ENCODE data around the gene CCDC116. TPM values are rescaled to one million over a fixed set of nuclear protein-coding genes. Genes with fewer than 3 reads are reported as not detected.

Gene CCDC116, protein sequence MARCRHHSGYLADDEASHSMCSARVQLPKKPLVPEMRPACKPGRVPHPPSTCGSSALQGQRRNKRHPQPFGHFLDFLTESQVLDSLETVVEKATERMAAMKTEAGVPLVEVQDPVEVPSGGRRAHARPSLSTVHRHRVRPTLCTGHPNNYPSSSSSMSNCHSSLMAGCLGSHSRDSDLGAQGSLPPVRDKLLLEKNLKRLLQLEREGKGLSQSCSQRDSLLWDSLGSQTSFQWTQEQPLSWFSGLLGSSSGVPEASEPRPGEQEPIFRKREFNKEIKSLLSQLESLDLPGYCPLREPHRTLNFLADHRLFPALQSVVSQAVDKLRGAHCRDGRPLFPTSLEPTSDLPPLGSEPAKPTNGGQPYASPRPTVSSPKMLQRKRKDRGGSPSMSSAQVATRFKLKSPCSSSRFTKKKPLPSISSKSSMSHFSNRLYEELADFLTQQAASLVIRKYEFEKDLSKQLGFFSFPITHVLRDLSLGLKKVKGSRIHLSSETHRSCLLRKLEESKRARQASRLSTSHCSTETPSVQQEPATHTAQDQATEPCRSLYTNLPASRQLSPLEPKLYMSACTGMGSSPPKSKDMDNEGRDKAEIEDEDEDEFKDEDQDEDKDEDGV
- total RNA-seq: under 1 TPM in 2 of 4 donors, not detected in 2; 0.20 to 0.22 TPM

DNA sequence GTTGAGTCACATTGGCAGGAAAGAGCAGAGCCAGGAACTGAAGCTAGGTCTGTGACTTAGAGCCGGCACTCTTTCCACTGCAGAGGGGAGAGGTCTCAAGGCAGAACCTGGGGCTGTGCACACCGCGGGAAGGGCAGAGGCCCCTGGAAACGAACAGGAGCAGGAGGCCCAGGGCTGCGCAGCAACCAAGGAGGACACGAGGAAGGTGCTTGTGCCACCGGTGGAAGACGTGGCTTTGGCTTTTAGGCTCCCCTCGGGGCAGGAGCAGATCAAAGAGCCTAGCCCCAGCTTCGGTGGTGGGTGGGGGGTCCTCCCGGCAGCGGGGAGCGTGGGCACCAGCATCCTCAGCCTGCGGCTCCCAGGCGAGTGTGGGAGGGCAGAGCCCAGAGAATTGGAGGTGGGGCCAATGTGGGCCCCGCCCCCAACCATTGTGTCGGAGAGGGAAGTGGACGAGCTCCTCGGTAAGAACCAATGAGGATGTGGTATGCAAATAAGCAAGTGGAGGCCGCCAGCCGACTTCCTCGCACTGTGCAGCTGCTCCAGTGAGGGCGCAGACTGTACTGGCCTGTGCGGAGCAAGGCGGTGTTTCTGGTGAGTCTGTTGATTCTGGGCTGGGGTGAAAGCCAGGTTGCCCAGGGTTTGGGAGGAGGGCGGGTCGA is at the start of gene CCDC116:
Gene CCDC116, plus strand, starts transcription at position 524 of the 659 bp plus-strand sequence. CDS start 422 bp downstream, outside the sequence.
- intact Hi-C loops (cut with DNase I; ENCODE audit: low total_unique reads): no loop called here
- in situ Hi-C loops (cut with MboI; ENCODE audit: low sequenced_read_pairs in 4 of 4): no loop called here
- Histone ChIP-seq H3K4me1 (peaks cover 0 to 9% of the 10 kb centered on the region in 2 donors), H3K4me3 (no peak within 1 kb of the TSS), H3K27me3 (no peaks in the 10 kb centered on the region), H3K27ac (no peak within 1 kb of the TSS), H3K36me3 (no peaks in the 10 kb centered on the region), H3K9me3 (no peaks in the 10 kb centered on the region)
- TF ChIP-seq, protein P1, sequence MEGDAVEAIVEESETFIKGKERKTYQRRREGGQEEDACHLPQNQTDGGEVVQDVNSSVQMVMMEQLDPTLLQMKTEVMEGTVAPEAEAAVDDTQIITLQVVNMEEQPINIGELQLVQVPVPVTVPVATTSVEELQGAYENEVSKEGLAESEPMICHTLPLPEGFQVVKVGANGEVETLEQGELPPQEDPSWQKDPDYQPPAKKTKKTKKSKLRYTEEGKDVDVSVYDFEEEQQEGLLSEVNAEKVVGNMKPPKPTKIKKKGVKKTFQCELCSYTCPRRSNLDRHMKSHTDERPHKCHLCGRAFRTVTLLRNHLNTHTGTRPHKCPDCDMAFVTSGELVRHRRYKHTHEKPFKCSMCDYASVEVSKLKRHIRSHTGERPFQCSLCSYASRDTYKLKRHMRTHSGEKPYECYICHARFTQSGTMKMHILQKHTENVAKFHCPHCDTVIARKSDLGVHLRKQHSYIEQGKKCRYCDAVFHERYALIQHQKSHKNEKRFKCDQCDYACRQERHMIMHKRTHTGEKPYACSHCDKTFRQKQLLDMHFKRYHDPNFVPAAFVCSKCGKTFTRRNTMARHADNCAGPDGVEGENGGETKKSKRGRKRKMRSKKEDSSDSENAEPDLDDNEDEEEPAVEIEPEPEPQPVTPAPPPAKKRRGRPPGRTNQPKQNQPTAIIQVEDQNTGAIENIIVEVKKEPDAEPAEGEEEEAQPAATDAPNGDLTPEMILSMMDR (IDR thresholded peaks at IDR 0.05 in 4 of 5, conservative IDR thresholded peaks at IDR 0.05 in 1 of 5): no peak
- no peak for TF ChIP-seq POLR2A (IDR thresholded peaks at IDR 0.05)
- ATAC-seq (no peak), DNase-seq (no peak)

DNA sequence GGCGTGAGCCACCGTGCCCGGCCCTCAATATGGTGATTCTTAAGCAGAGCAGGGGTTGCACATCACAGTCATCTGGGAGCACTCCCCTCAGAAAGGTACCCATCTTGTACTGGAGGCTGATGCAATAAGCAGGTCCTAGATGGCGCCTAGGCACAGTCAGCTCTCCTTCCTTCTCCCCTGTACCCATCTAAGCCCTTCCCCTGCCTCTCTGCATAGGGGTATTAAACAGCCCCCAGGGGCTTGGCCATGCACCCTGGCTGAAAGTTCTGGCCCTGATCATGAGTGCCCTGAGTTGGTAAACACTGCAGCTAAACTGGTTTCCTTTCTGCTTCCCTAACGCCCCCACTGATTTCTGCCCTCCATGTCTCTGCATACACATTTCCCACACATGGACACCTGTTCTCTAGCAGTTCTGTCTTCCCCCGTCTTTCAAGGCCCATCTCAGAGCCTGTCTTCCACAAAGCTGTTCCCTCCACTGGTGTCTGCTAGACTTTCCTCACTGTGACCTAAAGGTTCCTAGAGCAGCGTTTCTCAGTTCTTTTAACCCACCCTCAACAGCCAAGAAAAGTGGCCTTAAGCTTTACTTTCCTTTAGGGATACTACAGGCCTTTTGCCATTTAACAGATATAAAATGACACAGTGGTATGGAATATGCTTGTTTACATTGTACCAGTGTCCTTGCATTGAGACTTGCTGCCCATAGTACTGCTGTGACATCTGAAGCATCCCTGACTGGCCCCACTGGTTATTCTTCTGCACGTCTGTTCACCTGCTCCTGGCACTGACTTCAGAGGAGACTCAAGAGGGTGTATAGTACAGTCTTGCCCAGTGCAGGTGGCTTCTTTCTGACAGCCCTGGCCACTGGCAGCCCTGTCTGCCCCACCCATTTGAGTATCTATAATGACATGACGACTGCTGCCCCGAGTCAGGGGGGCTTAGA is 49.5 kb upstream of the CCDC116 start:
- Histone ChIP-seq H3K4me1 (peaks cover 18 to 38% of the 10 kb centered on the region in 2 donors), H3K27ac (no peak overlapping the region), H3K27me3 (no peaks in the 10 kb centered on the region), H3K9me3 (no peaks in the 10 kb centered on the region), H3K36me3 (no peaks in the 10 kb centered on the region), H3K4me3 (no peak overlapping the region)
- in situ Hi-C loops (cut with MboI; ENCODE audit: low sequenced_read_pairs in 4 of 4) (no loop called here), intact Hi-C loops (cut with DNase I; ENCODE audit: low total_unique reads) (no loop called here)
- ATAC-seq (no peak), DNase-seq (no peak)
- TF ChIP-seq, protein P1 (IDR thresholded peaks at IDR 0.05 in 4 of 5, conservative IDR thresholded peaks at IDR 0.05 in 1 of 5): no peak
- no peak for TF ChIP-seq POLR2A (IDR thresholded peaks at IDR 0.05)

DNA sequence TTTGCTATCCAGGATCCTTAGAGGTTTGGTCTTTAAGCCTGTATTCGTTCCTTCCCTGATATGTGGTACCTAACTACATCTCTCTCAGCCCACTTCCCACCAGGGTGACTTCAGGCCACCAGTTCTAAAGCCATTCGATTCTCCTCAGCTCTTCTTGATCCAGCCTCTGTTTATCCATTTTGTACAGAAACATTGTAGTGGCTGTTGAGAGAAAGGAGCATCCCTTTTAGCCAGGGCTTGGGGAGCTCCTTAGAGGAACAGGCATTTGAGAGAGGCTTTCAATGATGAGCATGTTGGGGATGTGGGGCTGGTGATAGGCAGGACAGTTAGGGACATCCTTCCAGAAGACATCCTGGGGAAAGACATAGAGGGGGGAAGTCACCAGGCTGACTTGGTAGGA is 47.2 kb upstream of the CCDC116 start:
- Histone ChIP-seq H3K9me3 (no peaks in the 10 kb centered on the region), H3K27ac (no peak overlapping the region), H3K4me3 (no peak overlapping the region), H3K36me3 (no peaks in the 10 kb centered on the region), H3K27me3 (no peaks in the 10 kb centered on the region), H3K4me1 (peaks cover 4 to 33% of the 10 kb centered on the region in 2 donors)
- ATAC-seq (no peak), DNase-seq (no peak)
- in situ Hi-C loops (cut with MboI; ENCODE audit: low sequenced_read_pairs in 4 of 4): no loop called here
- intact Hi-C loops (cut with DNase I; ENCODE audit: low total_unique reads): no loop called here
- TF ChIP-seq, protein P1 (IDR thresholded peaks at IDR 0.05 in 4 of 5, conservative IDR thresholded peaks at IDR 0.05 in 1 of 5): no peak

DNA sequence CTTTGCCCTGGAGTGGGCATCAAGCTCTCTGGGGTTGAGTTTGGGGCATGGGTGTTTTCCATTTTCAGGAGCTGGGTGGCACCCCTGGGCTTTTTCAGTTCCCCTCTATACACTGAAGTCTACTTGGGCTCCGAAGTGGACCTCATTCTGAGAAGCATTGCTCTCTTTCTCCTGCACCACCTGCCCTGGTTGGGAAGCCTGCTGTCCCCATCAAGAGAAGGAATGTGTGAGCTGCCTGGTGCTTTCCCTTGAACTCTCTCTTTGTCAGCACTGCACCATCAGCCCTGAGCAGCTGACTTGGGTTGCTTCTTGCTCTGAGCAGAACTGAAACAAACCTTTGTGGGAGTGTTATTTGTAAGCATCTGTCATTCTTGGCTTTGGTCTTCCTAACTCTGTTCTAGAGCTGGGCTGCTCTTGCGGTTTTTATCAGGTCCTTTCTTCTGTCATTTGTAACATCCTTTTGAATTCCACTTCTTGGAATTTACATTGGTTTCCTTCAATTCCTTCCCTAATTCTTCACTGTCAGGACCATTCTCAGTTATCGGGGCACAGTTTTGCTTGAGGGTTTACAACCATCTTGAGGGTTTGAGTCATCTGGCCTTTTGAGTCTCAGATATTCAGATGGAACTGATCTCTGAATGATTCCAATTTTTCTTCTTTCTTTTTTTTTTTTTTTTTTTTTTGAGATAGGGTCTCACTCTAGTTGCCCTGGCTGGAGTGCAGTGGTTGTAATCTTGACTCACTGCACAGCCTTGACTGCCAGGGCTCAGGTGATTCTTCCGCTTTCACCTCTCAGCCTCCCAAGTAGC is 44.6 kb upstream of the CCDC116 start:
- Histone ChIP-seq H3K36me3 (peaks cover 0 to 4% of the 10 kb centered on the region in 2 donors), H3K27me3 (no peaks in the 10 kb centered on the region), H3K4me1 (peaks cover 25 to 50% of the 10 kb centered on the region in 2 donors), H3K4me3 (no peak overlapping the region), H3K27ac (no peak overlapping the region), H3K9me3 (no peaks in the 10 kb centered on the region)
- in situ Hi-C loops (cut with MboI; ENCODE audit: low sequenced_read_pairs in 4 of 4): no loop called here
- intact Hi-C loops (cut with DNase I; ENCODE audit: low total_unique reads): no loop called here
- DNase-seq (no peak), ATAC-seq (no peak)
- TF ChIP-seq POLR2A (IDR thresholded peaks at IDR 0.05): no peak
- TF ChIP-seq, protein P1 (IDR thresholded peaks at IDR 0.05 in 4 of 5, conservative IDR thresholded peaks at IDR 0.05 in 1 of 5): no peak

Data from gastrocnemius medialis (tissue), 4 donors.